NB4 (cell line): ENCODE data around the gene DNAH11.

Source experiments
- CTCF ChIP-seq: IDR thresholded peaks from one replicate; pipeline ENCODE4 v1.5.1; 2012; ENCODE audit warnings: low read depth, low read length
- MAX ChIP-seq: IDR thresholded peaks from 2 replicates; pipeline ENCODE4 v1.6.1; 2011; ENCODE audit warnings: low read depth, low read length
- MYC ChIP-seq: IDR thresholded peaks from 2 replicates; pipeline ENCODE4 v1.6.1; 2011; ENCODE audit warnings: low read depth, low read length
- POLR2A ChIP-seq: IDR thresholded peaks from 2 replicates; pipeline ENCODE4 v1.6.1; 2011; ENCODE audit warnings: mild to moderate bottlenecking; ENCODE audit not compliant: insufficient read length; ENCODE audit errors: extremely low read depth

GRCh38 chr7:21585070-21585724, 42.4 kb downstream of the DNAH11 start:
- TF ChIP-seq CTCF (no peak), POLR2A (no peak), MYC (no peak), MAX (no peak)
